ENCODE data around the gene YLPM1.

DNA sequence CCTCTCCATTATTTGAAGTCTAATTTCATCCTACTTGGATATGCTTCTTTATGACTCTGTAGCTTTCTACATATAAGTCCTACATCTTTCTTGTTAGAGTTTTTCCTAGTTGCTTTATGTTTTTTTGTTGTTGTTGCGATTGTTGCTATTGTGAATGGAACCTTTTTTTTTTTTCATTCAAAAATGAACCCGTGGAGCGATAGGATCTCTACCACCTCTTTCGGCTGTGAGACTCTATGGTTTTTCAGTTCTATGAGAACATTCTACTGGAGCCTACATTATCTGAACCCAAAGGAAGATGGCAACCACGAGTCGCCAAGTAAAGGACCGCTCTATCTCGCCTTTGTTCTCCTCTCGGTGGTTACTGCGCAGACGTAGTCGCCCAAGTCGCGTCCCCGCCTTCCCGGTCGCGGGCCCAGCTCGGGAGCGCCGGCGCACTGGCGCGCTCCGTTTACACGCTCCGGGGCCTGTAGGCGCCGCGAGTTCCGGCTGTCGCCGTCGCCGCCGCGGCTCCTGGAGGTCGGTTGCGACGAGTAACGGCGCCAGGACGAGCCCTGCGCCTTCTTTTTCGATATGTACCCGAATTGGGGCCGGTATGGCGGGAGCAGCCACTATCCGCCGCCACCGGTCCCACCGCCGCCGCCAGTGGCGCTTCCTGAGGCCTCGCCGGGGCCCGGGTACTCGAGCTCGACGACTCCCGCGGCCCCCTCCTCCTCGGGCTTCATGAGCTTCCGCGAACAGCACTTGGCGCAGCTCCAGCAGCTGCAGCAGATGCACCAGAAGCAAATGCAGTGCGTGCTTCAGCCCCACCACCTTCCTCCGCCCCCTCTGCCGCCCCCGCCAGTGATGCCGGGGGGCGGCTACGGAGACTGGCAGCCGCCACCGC lies at the start of gene YLPM1:
- TF ChIP-seq POLR2AphosphoS5 (IDR thresholded peaks at IDR 0.05; ENCODE audit: low read depth, low read length) (peak; percentile 91), POLR2A (IDR thresholded peaks at IDR 0.05; ENCODE audit: low read depth, low read length) (peak; percentile 95)
